T follicular helper cell (primary cell): ENCODE measurements around the gene RABEPK.
A peak's percentile ranks its signal among the peaks of the same experiment; 100 is the strongest.
"Not testable (repeated sequence)": the region's sequence is repeated elsewhere in the genome, so short reads cannot be mapped to it uniquely, and the experiment has no call there.

Experiments used
- DNase-seq: peaks from one replicate; pipeline ENCODE4 v3.0.0-alpha.2; 2020; ENCODE audit warnings: low read depth
- total RNA-seq, 2 experiments: gene quantifications; one replicate each; lab custom pipeline; 2026; lab: John Stamatoyannopoulos, UW

The RABEPK gene, protein sequence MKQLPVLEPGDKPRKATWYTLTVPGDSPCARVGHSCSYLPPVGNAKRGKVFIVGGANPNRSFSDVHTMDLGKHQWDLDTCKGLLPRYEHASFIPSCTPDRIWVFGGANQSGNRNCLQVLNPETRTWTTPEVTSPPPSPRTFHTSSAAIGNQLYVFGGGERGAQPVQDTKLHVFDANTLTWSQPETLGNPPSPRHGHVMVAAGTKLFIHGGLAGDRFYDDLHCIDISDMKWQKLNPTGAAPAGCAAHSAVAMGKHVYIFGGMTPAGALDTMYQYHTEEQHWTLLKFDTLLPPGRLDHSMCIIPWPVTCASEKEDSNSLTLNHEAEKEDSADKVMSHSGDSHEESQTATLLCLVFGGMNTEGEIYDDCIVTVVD
- 18.8 to 43.3 reads per million in 2 experiments for total RNA-seq

- peak; percentile 82 for DNase-seq
Measured at GRCh38 chr9:125200216-125201047, at the start of gene RABEPK. Gene RABEPK (plus strand): TSS chr9:125200542. CDS start chr9:125203014, 2,472 bp downstream.

DNA sequence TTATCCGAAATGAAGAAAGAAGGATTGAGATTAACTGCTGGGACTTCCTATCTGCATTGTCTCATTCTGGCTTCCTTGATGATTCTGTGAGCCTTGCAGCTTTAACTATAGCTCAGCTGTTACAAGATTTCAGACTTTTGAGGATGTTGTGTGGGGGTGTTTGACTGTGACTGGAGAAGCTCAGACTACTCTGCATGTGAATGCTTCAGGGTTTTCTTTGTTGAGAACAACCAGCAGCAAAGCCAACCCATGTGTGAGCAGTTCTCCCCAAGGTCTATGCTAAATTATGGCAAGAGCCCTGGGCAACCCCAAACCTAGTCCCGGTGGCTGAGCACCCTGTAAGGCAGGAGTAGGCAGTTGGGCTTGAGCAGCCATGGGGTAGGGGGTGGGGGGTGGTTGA, 48.6 kb upstream of the RABEPK start:
- DNase-seq = no peak

- no peak for DNase-seq
Measured at GRCh38 chr9:125153712-125154367, 46.5 kb upstream of the RABEPK start.

DNA sequence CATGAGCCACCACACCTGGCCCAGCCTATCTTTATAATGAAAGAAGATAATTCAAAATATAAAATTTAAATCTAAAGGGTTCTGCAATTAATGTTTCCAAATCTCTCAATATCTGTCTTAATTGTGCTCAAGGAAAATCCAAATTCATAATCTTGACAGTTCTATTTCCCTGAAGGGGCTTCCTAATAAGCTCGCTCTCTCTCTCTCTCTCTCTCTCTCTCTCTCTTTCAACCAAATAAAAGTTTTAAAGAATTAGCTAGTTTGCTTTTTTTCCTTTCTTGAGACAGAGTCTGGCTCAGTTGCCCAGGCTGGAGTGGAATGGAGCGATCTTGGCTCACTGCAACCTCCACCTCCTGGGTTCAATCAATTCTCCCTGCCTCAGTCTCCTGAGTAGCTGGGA, 43.8 kb upstream of the RABEPK start:
- no peak for DNase-seq

DNA sequence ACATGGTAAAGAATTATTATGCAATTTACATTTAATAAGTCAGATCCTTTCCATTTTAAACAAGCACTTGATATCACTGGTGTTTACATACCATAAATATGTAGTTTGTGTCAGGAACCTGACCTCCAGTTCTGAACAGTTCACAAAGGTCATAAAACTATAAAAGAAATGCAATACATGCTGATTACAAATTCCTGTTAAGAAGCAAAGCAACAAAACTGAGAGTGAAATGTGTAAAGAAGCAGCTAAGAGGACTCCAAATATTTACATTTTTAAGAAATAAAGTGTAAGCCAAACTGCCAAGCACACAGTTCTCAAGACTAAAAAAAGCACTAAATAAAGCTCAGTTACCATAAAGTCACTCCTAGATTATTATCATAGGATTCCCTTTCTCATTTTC, 39.6 kb upstream of the RABEPK start:
- no peak for DNase-seq

DNA sequence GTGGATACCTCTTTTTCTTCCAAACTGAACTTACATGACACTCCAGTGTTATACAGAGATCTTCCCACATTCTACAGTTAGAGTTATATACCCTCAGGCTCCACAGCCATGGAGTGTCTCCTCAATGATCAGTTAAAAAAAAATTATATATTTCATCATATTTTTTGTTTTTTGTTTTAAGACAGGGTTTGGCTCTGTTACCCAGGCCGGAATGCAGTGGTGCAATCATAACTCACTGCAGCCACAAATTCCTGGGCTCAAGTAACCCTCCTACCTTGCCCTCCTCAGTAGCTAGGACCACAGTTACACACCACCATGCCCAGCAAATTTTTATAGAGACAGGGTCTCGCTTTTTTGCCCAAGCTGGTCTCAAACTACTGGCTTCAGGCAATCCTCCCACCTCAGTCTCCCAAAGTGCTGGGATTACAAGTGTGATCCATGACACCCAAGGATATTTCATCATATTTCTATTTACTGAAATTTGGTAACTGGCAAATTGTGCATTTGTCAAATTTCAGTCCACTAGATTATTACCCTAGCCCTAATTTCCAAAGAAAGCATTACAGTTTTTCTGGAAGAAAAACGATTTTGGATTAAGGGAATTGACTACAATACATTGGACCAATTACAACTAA, 38.9 kb upstream of the RABEPK start:
- DNase-seq = no peak

DNA sequence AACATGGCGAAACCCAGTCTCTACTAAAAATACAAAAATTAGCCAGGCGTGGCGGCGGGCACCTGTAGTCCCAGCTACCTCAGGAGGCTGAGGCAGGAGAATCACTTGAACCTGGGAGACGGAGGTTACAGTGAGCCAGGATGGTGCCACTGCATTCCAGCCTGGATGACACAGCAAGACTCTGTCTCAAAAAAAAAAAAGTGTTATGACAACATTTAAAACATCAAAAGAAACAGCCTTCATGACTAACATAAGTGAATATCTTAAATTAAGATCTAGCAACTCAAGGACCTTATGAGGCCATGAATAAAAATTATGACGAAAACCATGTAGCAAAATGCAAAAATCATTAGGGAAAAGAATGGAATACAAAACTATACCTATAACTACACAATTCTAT, 37.5 kb upstream of the RABEPK start:
- not testable (repeated sequence) for DNase-seq

DNA sequence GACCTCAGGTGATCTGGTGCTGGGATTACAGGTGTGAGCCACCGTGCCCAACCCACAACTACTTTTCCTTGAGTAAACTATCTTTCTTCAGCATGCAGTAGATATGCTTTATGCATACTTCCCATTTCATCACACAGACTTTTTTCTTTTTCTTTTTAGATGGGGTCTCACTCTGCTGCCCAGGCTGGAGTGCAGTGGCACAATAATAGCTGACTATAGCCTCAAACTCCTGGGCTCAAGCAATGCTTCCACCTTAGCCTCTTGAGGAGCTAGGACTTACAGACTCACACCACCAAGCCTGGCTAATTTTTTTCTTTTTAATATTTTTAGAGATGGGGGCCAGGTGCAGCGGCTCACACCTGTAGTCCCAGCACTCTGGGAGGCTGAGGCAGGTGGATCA, 33.6 kb upstream of the RABEPK start:
- DNase-seq = no peak

DNA sequence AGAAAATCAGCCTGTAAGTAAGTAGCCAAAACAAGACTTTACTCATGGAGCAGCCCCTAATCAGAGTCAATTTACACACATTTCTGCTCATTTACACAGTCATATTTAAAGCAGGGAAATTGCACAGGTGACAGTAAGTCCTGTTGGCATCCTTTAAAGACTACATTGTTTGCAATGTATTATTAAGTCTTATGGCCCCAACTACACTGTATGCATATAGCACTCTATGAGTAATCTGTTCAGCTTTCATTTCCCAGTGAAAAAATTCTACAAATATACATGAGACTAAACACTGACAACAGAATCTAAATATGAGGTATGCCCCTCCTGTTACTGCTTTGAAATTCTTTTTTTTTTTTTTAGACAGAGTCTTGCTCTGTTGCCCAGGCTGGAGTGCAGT, 30.4 kb upstream of the RABEPK start:
- no peak for DNase-seq

GRCh38 chr9:125172031-125172755, 28.1 kb upstream of the RABEPK start:
- DNase-seq = no peak

DNA sequence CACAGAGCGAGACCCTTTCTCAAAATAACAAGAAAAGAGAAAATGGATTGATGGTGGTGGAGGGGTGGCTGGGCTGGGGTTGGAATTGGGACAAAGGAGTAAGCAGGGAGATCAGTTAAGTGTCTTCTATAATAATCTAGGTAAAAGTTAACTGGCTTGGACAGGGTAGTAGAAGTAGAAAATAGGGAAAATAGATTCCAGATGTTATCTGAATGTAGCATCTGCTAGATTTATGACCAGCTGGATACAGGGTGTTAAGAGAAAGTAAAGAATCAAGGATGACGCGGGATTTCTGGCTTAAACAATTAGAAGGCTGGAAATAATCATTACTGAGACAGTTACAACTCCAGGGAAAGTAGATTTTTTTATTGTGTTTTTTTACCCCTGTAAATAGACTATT, 23.7 kb upstream of the RABEPK start:
- no peak for DNase-seq

- DNase-seq = no peak
Measured at GRCh38 chr9:125177888-125178287, 22.5 kb upstream of the RABEPK start.

DNA sequence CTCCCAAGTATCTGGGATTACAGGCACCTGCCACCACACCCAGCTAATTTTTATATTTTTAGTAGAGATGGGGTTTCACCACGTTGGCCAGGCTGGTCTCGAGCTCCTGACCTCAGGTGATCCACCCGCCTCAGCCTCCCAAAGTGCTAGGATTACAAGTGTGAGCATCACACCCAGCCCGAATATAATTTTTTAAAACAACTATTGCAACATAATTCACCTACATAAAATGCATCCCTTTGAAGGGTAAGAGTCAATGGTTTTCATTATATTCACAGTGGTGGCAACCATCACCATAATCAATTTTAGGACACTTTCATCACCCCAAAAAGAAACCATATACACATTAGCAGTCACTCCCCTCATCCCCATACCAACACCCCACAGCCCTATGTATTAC, 20.6 kb upstream of the RABEPK start:
- DNase-seq = not testable (repeated sequence)

GRCh38 chr9:125180876-125181275, 19.5 kb upstream of the RABEPK start:
- DNase-seq = no peak

GRCh38 chr9:125181756-125182155, 18.6 kb upstream of the RABEPK start:
- DNase-seq = not testable (repeated sequence)

GRCh38 chr9:125183054-125183453, 17.3 kb upstream of the RABEPK start:
- no peak for DNase-seq

DNA sequence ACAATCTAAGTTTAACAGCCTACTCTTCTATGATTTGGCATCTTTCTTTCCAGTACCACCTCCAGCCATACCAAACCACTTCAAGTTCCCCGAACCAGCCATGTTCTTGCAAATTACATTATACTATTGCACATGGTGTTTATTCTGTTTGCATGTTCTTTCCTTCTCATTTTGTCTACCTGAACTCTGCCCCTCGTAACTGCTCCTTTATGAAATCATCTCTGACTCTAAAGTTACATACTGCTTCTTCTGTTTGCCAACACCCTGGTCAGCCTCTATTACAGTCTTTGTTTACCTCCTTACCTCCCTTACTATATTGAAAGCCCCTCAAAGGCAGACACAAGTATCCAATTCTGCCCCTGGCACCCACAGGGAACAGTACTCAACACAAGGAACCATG, 16.8 kb upstream of the RABEPK start:
- no peak for DNase-seq

GRCh38 chr9:125189011-125189360, 11.4 kb upstream of the RABEPK start:
- no peak for DNase-seq

DNA sequence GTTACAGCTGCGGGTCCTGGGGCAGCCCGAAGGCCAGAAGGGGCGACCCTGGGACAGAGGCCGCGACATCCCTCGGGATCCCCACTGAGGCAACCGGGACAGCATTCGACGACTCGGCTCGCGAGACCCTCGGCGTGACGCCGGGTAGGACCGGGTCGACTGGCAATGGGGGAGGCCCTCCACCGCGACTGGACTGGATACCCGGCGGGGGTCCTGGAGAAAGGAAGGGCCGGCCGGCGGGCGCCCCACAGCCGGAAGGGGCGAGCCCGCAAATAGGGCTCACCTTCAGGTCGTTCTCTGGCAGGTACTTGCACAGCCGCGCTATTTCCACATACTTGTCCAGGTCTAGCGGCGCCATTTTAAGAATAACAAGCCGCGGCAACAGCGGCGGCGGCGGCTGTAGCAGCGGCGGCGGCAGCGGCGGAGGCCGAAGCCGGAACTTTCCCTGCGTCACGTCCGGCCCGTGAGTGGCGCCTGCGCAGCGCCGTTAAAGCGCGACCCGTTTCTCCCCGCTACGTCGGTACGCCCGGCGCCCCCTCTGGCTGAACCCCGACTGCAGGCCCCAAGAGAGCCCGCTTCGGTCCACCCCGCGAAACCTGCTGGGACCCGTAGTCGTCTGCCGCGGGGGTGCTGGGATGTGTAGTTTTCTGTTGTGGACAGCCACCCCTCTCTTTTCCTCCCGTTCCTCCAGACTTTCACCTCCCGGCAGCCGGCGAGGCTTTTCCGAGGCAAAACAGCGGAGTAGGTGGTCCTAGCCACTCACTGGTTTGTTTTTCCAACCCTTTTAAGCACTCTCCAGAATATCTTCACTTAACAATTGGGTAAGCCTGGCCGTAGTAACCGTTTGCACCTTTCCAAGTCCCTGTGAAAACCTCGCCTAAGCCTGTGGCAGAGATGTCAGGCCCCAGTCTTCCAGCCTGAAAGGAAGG, 10.7 kb upstream of the RABEPK start, which contains the start of gene PPP6C:
Gene PPP6C (minus strand): TSS at position 443 of the 929 bp plus-strand sequence. CDS start 85 bp downstream, at position 358.
- DNase-seq = peak; percentile 97

- DNase-seq = no peak
Measured at GRCh38 chr9:125190361-125190801, 10.0 kb upstream of the RABEPK start.
